Neural cell (in vitro differentiated cells): ENCODE measurements around the gene DLG2. TPM values are rescaled to one million over a fixed set of nuclear protein-coding genes. Genes with fewer than 3 reads are reported as not detected.

ENCODE experiments used
- H2AFZ ChIP-seq: fragments of 200-600, 300-800 bp; sonication (generic), shearing (Covaris generic); 2 replicates; pipeline ENCODE4 v1.6.0; 2014; ENCODE audit warnings: low read depth, mild to moderate bottlenecking, antibody characterized with exemption, low read length, moderate library complexity
- H3F3A ChIP-seq: fragments of 200-600 bp; shearing (Covaris generic); 2 replicates; pipeline ENCODE4 v1.6.1; 2016; ENCODE audit warnings: mild to moderate bottlenecking, moderate library complexity, mixed read lengths, antibody characterized with exemption, low read length; ENCODE audit not compliant: insufficient read depth, poor library complexity, severe bottlenecking
- H3K27ac ChIP-seq: fragments of 200-600, 300-800 bp; sonication (generic), shearing (Covaris generic); 2 replicates; pipeline ENCODE4 v1.5.1; 2014; ENCODE audit warnings: mild to moderate bottlenecking, low read length, moderate library complexity
- H3K27me3 ChIP-seq: fragments of 300-800, 200-600 bp; sonication (generic), shearing (Covaris generic); 2 replicates; pipeline ENCODE4 v1.6.0; 2014; ENCODE audit warnings: mild to moderate bottlenecking, low read depth, low read length, moderate library complexity; ENCODE audit not compliant: insufficient read depth
- H3K36me3 ChIP-seq: fragments of 300-800, 200-600 bp; sonication (generic), shearing (Covaris generic); 2 replicates; pipeline ENCODE4 v1.5.1; 2014; ENCODE audit warnings: mild to moderate bottlenecking, antibody characterized with exemption, low read length, moderate library complexity; ENCODE audit not compliant: insufficient read depth
- H3K4me2 ChIP-seq: fragments of 300-800, 200-600 bp; sonication (generic), shearing (Covaris generic); 2 replicates; pipeline ENCODE4 v1.6.0; 2014; ENCODE audit warnings: mild to moderate bottlenecking, low read length
- H3K4me3 ChIP-seq: fragments of 300-800, 200-600 bp; sonication (generic), shearing (Covaris generic); 2 replicates; pipeline ENCODE4 v1.5.1; 2014; ENCODE audit warnings: mild to moderate bottlenecking, low read length, moderate library complexity
- H3K79me2 ChIP-seq: fragments of 200-600 bp; shearing (Covaris generic); replicated peaks from 2 replicates; pipeline ENCODE4 v1.6.0; 2014; ENCODE audit warnings: mild to moderate bottlenecking, low read length, moderate library complexity; ENCODE audit not compliant: insufficient read depth
- H3K9ac ChIP-seq: fragments of 300-800, 200-600 bp; sonication (generic), shearing (Covaris generic); 2 replicates; pipeline ENCODE4 v1.6.1; 2016; ENCODE audit warnings: mild to moderate bottlenecking, low read length, mixed read lengths
- H3K9me2 ChIP-seq: fragments of 200-600 bp; shearing (Covaris generic); 2 replicates; pipeline ENCODE4 v1.6.1; 2016; ENCODE audit warnings: mild to moderate bottlenecking, low read length, mixed read lengths; ENCODE audit not compliant: insufficient read depth
- H3K9me3 ChIP-seq: fragments of 200-600, 300-800 bp; sonication (generic), shearing (Covaris generic); 2 replicates; pipeline ENCODE4 v1.6.1; 2016; ENCODE audit warnings: mild to moderate bottlenecking, mixed run types, low read length, moderate library complexity, mixed read lengths
- H4K20me1 ChIP-seq: fragments of 200-600 bp; shearing (Covaris generic); 2 replicates; pipeline ENCODE4 v1.6.1; 2016; ENCODE audit warnings: mild to moderate bottlenecking, mixed run types; ENCODE audit not compliant: insufficient read depth
- CTCF ChIP-seq: fragments of 450-650 bp; IDR thresholded peaks from 2 replicates; pipeline ENCODE4 v1.5.1; 2014; ENCODE audit warnings: antibody characterized with exemption, mild to moderate bottlenecking, moderate library complexity; ENCODE audit not compliant: poor library complexity, severe bottlenecking
- EP300 ChIP-seq: fragments of 450-650 bp; conservative IDR thresholded peaks from 2 replicates; pipeline ENCODE4 v1.6.1; 2014; ENCODE audit warnings: antibody characterized with exemption, mild to moderate bottlenecking, moderate library complexity; ENCODE audit not compliant: poor library complexity, severe bottlenecking
- EZH2 ChIP-seq: fragments of 200-600, 300-800 bp; shearing (Covaris generic), sonication (generic); IDR thresholded peaks from 2 replicates; pipeline ENCODE4 v1.6.1; 2014; ENCODE audit warnings: antibody characterized with exemption, low read length, borderline replicate concordance, mild to moderate bottlenecking; ENCODE audit not compliant: insufficient read depth, poor library complexity, severe bottlenecking
- MXI1 ChIP-seq: fragments of 450-650 bp; conservative IDR thresholded peaks from 2 replicates; pipeline ENCODE4 v1.6.1; 2014; ENCODE audit warnings: antibody characterized with exemption, mild to moderate bottlenecking; ENCODE audit not compliant: poor library complexity, severe bottlenecking
- POLR2AphosphoS5 ChIP-seq: IDR thresholded peaks from 2 replicates; pipeline ENCODE4 v1.6.1; 2012
- RAD21 ChIP-seq: fragments of 450-650 bp; conservative IDR thresholded peaks from 2 replicates; pipeline ENCODE4 v1.6.1; 2014; ENCODE audit warnings: antibody characterized with exemption, mild to moderate bottlenecking, moderate library complexity
- REST ChIP-seq: IDR thresholded peaks from 2 replicates; pipeline ENCODE4 v1.6.1; 2012; ENCODE audit warnings: borderline replicate concordance
- SMC3 ChIP-seq: fragments of 450-650 bp; conservative IDR thresholded peaks from 2 replicates; pipeline ENCODE4 v1.6.1; 2014; ENCODE audit warnings: antibody characterized with exemption, mild to moderate bottlenecking, moderate library complexity; ENCODE audit not compliant: poor library complexity
- TAF1 ChIP-seq: IDR thresholded peaks from 2 replicates; pipeline ENCODE4 v1.6.1; 2012; ENCODE audit warnings: low read depth
- polyA plus RNA-seq: library from polyadenylated mRNA; depleted of rRNA; stranded (reverse); fragments of >200 nt; gene quantifications from 2 replicates; pipeline ENCODE4 v1.2.3, GENCODE V29; 2014

DLG2 gene
- polyA plus RNA-seq, 1 donor from 2014 or later, result 179 TPM

- Histone ChIP-seq H3K27me3 (no peaks in the 10 kb centered on the region), H3K36me3 (no peaks in the 10 kb centered on the region), H4K20me1 (no peaks in the 10 kb centered on the region), H3K9me3 (no peaks in the 10 kb centered on the region), H3F3A (no peaks in the 10 kb centered on the region), H2AFZ (no peak overlapping the region), H3K79me2 (no peaks in the 10 kb centered on the region), H3K9me2 (no peaks in the 10 kb centered on the region), H3K4me2 (no peak overlapping the region), H3K9ac (no peak overlapping the region), H3K4me3 (no peak overlapping the region), H3K27ac (no peak overlapping the region)
- TF ChIP-seq MXI1, result no peak
- no peak for TF ChIP-seq POLR2AphosphoS5
- TF ChIP-seq EZH2, result no peak
- TF ChIP-seq REST, result no peak
- TF ChIP-seq EP300, result no peak
- no peak for TF ChIP-seq SMC3
- no peak for TF ChIP-seq CTCF
- no peak for TF ChIP-seq TAF1
- TF ChIP-seq RAD21, result no peak
Observed at GRCh38 chr11:84962018-84962417, 665.1 kb downstream of the DLG2 start.

GRCh38 chr11:84958295-84958694 is 668.8 kb downstream of the DLG2 start:
- H2AFZ ChIP-seq, result no peak overlapping the region
- H3K9ac ChIP-seq, result no peak overlapping the region
- no peak overlapping the region for H3K4me2 ChIP-seq
- no peaks in the 10 kb centered on the region for H3K27me3 ChIP-seq
- no peak for TF ChIP-seq RAD21
- no peak for TF ChIP-seq TAF1
- TF ChIP-seq SMC3, result no peak
- no peak for TF ChIP-seq MXI1
- no peak for TF ChIP-seq REST
- no peak for TF ChIP-seq POLR2AphosphoS5
- no peak for TF ChIP-seq CTCF
- TF ChIP-seq EP300, result no peak
- TF ChIP-seq EZH2, result no peak
- H3K4me3 ChIP-seq, result no peak overlapping the region
- H3K9me3 ChIP-seq, result no peaks in the 10 kb centered on the region
- H3F3A ChIP-seq, result no peaks in the 10 kb centered on the region
- no peaks in the 10 kb centered on the region for H3K9me2 ChIP-seq
- no peaks in the 10 kb centered on the region for H4K20me1 ChIP-seq
- H3K36me3 ChIP-seq, result no peaks in the 10 kb centered on the region
- no peak overlapping the region for H3K27ac ChIP-seq
- no peaks in the 10 kb centered on the region for H3K79me2 ChIP-seq
